Astrocyte of the cerebellum (primary cell): ENCODE data around the gene CARMIL3.

ENCODE experiments used
- DNase-seq: peaks from one replicate; pipeline ENCODE4 v3.0.0-alpha.2; 2011; ENCODE audit warnings: low read depth
- H3K4me3 ChIP-seq: 2 replicates; pipeline ENCODE4 v1.5.1; 2011; ENCODE audit warnings: mild to moderate bottlenecking, low read depth, low read length, moderate library complexity
- in situ Hi-C: cut with HindIII; loops from 2 replicates; pipeline ENCODE4 v1.10.0; 2017; ENCODE audit warnings: low sequenced_read_pairs
- TF ChIP-seq, protein P1 (sequence below): IDR thresholded peaks from 2 replicates; pipeline ENCODE4 v1.5.1; 2012; ENCODE audit warnings: low read length, low read depth, moderate library complexity, mild to moderate bottlenecking; ENCODE audit errors: missing control alignments

Gene CARMIL3

GRCh38 chr14:24071836-24072430 lies 20.1 kb downstream of the CARMIL3 start:
- DNase-seq, result no peak
- TF ChIP-seq, protein P1, sequence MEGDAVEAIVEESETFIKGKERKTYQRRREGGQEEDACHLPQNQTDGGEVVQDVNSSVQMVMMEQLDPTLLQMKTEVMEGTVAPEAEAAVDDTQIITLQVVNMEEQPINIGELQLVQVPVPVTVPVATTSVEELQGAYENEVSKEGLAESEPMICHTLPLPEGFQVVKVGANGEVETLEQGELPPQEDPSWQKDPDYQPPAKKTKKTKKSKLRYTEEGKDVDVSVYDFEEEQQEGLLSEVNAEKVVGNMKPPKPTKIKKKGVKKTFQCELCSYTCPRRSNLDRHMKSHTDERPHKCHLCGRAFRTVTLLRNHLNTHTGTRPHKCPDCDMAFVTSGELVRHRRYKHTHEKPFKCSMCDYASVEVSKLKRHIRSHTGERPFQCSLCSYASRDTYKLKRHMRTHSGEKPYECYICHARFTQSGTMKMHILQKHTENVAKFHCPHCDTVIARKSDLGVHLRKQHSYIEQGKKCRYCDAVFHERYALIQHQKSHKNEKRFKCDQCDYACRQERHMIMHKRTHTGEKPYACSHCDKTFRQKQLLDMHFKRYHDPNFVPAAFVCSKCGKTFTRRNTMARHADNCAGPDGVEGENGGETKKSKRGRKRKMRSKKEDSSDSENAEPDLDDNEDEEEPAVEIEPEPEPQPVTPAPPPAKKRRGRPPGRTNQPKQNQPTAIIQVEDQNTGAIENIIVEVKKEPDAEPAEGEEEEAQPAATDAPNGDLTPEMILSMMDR, result no peak
- no peak overlapping the region for H3K4me3 ChIP-seq
- in situ Hi-C loops, result no loop called here

- DNase-seq, result no peak
- TF ChIP-seq, protein P1, result no peak
Observed at GRCh38 chr14:24072436-24072835, 20.6 kb downstream of the CARMIL3 start.

DNA sequence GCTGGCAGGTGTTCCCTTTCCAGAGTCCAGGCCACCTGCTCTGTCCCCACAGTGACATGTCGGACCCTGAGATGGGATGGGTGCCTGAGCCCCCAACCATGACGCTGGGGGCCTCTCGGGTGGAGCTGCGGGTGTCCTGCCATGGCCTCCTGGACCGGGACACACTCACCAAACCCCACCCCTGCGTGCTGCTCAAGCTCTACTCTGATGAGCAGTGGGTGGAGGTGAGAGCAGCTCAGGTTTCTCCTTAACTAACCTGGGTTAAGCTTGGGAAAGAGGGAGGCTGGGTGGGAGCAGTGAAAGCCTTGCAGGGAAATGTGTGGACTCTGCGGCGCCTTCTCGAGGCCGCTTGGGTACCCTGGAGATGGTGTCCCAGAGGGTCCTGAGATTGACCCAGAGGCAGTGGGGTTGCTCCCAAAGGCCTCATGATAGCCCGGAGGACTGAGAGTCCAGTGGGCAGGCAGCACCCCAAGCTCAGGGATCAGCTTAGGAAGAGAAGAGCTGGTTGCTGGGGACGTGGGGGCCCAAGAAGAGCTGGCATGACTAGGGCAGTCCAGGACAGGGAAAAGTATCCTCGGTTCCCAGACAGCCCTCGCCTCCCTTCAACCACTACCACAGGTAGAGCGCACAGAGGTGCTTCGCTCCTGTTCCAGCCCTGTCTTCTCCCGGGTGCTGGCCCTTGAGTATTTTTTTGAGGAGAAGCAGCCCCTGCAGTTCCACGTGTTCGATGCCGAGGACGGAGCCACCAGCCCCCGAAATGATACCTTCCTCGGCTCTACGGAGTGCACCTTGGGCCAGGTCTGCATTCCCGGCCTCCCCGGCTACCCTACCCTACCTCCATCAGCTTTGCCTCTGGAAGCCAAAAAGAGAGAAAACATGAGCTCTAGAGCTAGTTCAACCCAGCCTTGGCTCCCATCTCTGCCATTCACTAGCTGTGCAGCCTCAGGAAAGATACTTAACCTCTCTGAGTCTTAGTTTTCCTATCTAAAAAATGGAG lies 21.4 kb downstream of the CARMIL3 start:
- TF ChIP-seq, protein P1, result no peak
- in situ Hi-C loops, result no loop called here
- H3K4me3 ChIP-seq, result no peak overlapping the region
- no peak for DNase-seq

More at GRCh38 chr14:24072436-24072835, 20.6 kb downstream of the CARMIL3 start:
- no peak overlapping the region for H3K4me3 ChIP-seq
- in situ Hi-C loops, result no loop called here

DNA sequence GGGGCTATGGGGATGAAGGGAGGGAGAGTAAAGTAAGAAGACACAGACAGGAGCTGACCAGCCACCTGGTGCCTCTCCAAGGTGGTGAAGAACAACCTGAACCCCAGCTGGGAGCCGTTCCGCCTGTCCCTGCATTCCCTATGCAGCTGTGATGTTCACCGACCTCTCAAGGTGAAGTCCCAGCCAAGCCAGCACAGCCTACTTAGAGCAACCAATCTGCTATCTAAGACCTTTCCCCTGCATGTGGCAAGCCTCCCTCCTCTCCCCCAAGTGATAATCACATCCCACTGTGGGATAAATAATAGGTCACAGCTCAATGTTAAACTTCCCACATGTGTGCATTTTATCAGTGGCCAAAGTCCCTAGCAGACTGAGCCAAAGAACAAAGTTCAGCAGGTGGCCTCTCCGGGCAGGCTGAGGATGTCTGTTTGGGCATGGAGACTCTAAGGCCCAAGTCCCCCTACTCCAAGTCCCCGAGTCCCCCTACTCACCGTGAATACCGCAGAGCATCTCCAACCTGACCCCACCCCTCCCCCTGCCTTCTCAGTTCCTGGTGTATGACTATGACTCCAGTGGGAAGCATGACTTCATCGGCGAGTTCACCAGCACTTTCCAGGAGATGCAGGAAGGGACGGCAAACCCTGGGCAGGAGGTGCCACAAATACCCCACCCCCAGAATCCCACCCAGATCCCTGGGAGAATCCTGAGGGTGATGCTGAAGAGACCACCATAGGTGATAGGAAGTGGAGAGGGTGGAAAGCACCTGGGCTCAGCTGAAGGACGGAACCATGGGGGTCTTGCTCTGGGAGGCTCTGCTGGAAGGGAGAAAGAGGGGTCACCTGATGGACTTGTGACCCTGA lies 23.0 kb downstream of the CARMIL3 start:
- TF ChIP-seq, protein P1, result no peak
- in situ Hi-C loops, result no loop called here
- DNase-seq, result no peak

GRCh38 chr14:24075485-24076301 lies 23.9 kb downstream of the CARMIL3 start:
- no peak for DNase-seq
- H3K4me3 ChIP-seq, result no peak overlapping the region
- in situ Hi-C loops, result no loop called here
- TF ChIP-seq, protein P1, result no peak

More for the DNA sequence above, 23.0 kb downstream of the CARMIL3 start:
- no peak overlapping the region for H3K4me3 ChIP-seq
